GM23248 (cell line): Measurements from ENCODE around the gene ARAP1. TPM values are rescaled to one million over a fixed set of nuclear protein-coding genes. Genes with fewer than 3 reads are reported as not detected.
A peak's percentile ranks its signal among the peaks of the same experiment; 100 is the strongest.

Experiments
- DNase-seq: peaks from one replicate; pipeline ENCODE4 v3.0.0-alpha.2; 2015
- H2AFZ ChIP-seq: fragments of 200-600 bp; sonication (generic); 2 replicates; pipeline ENCODE4 v1.6.1; 2016; ENCODE audit warnings: antibody characterized with exemption
- H3F3A ChIP-seq: fragments of 200-600 bp; sonication (generic); 2 replicates; pipeline ENCODE4 v1.6.1; 2016; ENCODE audit warnings: mild to moderate bottlenecking, antibody characterized with exemption, mixed run types; ENCODE audit not compliant: insufficient read depth
- H3K27ac ChIP-seq: fragments of 200-600 bp; sonication (generic); 2 replicates; pipeline ENCODE4 v1.5.1; 2016; ENCODE audit warnings: mild to moderate bottlenecking
- H3K27me3 ChIP-seq: fragments of 200-600 bp; sonication (generic); replicated peaks from 2 replicates; pipeline ENCODE4 v1.6.1; 2016; ENCODE audit warnings: mild to moderate bottlenecking; ENCODE audit not compliant: insufficient read depth
- H3K36me3 ChIP-seq: fragments of 200-600 bp; sonication (generic); 2 replicates; pipeline ENCODE4 v1.6.1; 2016; ENCODE audit warnings: low read depth, mild to moderate bottlenecking
- H3K4me1 ChIP-seq: fragments of 200-600 bp; sonication (generic); 2 replicates; pipeline ENCODE4 v1.6.1; 2016; ENCODE audit warnings: mild to moderate bottlenecking; ENCODE audit not compliant: insufficient read depth
- H3K4me2 ChIP-seq: fragments of 200-600 bp; sonication (generic); one replicate; pipeline ENCODE4 v1.6.1; 2016; ENCODE audit warnings: mild to moderate bottlenecking; ENCODE audit not compliant: unreplicated experiment
- H3K4me3 ChIP-seq: fragments of 200-600 bp; sonication (generic); 2 replicates; pipeline ENCODE4 v1.5.1; 2016; ENCODE audit warnings: mild to moderate bottlenecking
- H3K79me2 ChIP-seq: fragments of 200-600 bp; sonication (generic); 2 replicates; pipeline ENCODE4 v1.6.1; 2016; ENCODE audit warnings: mild to moderate bottlenecking; ENCODE audit not compliant: insufficient read depth
- H3K9ac ChIP-seq: fragments of 200-600 bp; sonication (generic); 2 replicates; pipeline ENCODE4 v1.6.1; 2016; ENCODE audit warnings: mild to moderate bottlenecking
- H3K9me2 ChIP-seq: fragments of 200-600 bp; sonication (generic); 2 replicates; pipeline ENCODE4 v1.6.1; 2016; ENCODE audit warnings: mixed run types, mild to moderate bottlenecking, moderate library complexity; ENCODE audit not compliant: insufficient read depth
- H3K9me3 ChIP-seq: fragments of 200-600 bp; sonication (generic); one replicate; pipeline ENCODE4 v1.6.1; 2017; ENCODE audit warnings: low read depth
- H4K20me1 ChIP-seq: fragments of 200-600 bp; sonication (generic); 2 replicates; pipeline ENCODE4 v1.6.0; 2016; ENCODE audit not compliant: insufficient read depth
- EZH2 ChIP-seq: fragments of 200-600 bp; sonication (generic); IDR thresholded peaks from 2 replicates; pipeline ENCODE4 v1.6.1; 2018; ENCODE audit warnings: antibody characterized with exemption, mild to moderate bottlenecking; ENCODE audit not compliant: insufficient read depth, poor library complexity, severe bottlenecking
- EZH2phosphoT487 ChIP-seq: fragments of 200-600 bp; sonication (generic); IDR thresholded peaks from 2 replicates; pipeline ENCODE4 v1.6.1; 2018; ENCODE audit warnings: antibody characterized with exemption, moderate library complexity, mild to moderate bottlenecking, low read depth; ENCODE audit not compliant: insufficient read depth
- WGBS, 2 experiments: methylation state at CpG; one replicate each; pipeline ENCODE4 v1.1.6; 2015 to 2017; ENCODE audit warnings: low lambda C conversion rate in 2 of 2, low coverage in 1 of 2; ENCODE audit errors: missing lambda C conversion rate in 2 of 2; 5-methylcytosine and 5-hydroxymethylcytosine counted together
- in situ Hi-C: fragments of 300-500 bp; cut with MboI; formaldehyde crosslinking; loops from 2 replicates; pipeline ENCODE4 v1.15.0; 2020
- polyA plus RNA-seq: library from polyadenylated mRNA; unstranded; fragments of >200 nt; fragmentation: Nextera tagmentation; extraction: Ambion mirVana; gene quantifications from 2 replicates; pipeline ENCODE4 v1.2.1, GENCODE V29; 2016
- total RNA-seq: library from RNA; depleted of rRNA; stranded (reverse); fragments of >200 nt; shearing (Covaris generic); gene quantifications from 2 replicates; pipeline ENCODE4 v1.2.3, GENCODE V29; 2014

The ARAP1 gene
- total and polyA plus RNA-seq, 2 experiments from 2014 or later: 41.5 to 73.9 TPM

- H3K27ac ChIP-seq: no peak overlapping the region
- H3K4me2 ChIP-seq: peak overlapping the region; percentile 95
- no peaks in the 10 kb centered on the region for H4K20me1 ChIP-seq
- TF ChIP-seq EZH2: no peak
- no peak for TF ChIP-seq EZH2phosphoT487
- peaks cover 19% of the 10 kb centered on the region; the same call in 1 of the 2 replicates for H3K79me2 ChIP-seq
- H3K4me1 ChIP-seq: peaks cover 14% of the 10 kb centered on the region
- H3K4me3 ChIP-seq: no peak overlapping the region
- 65 to 81% methylated on average over 2 of the region's 2 CpGs for WGBS, 2 experiments
- no peak overlapping the region for H3K9ac ChIP-seq
- 0 out of 2 replicates have a peak, but pooled peaks cover 4% of the 10 kb centered on the region for H3F3A ChIP-seq
- no peaks in the 10 kb centered on the region for H3K9me2 ChIP-seq
- in situ Hi-C loops: no loop called here
- no peaks in the 10 kb centered on the region for H3K9me3 ChIP-seq
- H3K36me3 ChIP-seq: no peaks in the 10 kb centered on the region
- no peak overlapping the region for H2AFZ ChIP-seq
- no peak for DNase-seq
- no peaks in the 10 kb centered on the region for H3K27me3 ChIP-seq
Measured at GRCh38 chr11:72750556-72751115, 1.6 kb downstream of the ARAP1 start.

DNA sequence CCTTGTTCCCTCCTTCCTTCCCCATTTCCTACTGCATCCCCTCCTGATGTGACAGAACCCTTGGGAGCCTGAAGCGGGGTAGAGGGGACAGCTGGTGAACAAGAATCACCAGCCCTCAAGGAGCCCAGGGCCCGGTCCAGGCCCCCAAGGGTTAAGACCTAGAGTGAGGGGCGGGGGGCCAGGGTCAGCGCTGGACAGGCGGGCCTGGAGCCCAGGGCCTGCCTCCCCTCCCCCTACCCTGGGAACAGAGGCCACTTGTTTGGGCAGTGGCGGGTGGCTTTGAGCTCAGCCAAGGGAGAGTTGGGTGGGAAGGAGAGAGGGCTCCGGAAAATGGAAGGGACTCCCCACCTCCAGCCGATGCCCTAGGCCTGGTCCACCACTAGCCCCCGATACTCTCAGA lies 2.1 kb downstream of the ARAP1 start:
- Histone ChIP-seq H3K4me2 (no peak overlapping the region), H4K20me1 (no peaks in the 10 kb centered on the region), H3K27ac (no peak overlapping the region), H3K36me3 (no peaks in the 10 kb centered on the region), H2AFZ (no peak overlapping the region), H3K27me3 (no peaks in the 10 kb centered on the region), H3K9me3 (no peaks in the 10 kb centered on the region), H3K79me2 (peaks cover 19% of the 10 kb centered on the region; the same call in 1 of the 2 replicates), H3K9me2 (no peaks in the 10 kb centered on the region), H3K9ac (no peak overlapping the region), H3F3A (0 out of 2 replicates have a peak, but pooled peaks cover 4% of the 10 kb centered on the region), H3K4me1 (peaks cover 14% of the 10 kb centered on the region), H3K4me3 (no peak overlapping the region)
- 75 to 79% methylated on average over 3 to 9 of the region's 9 CpGs for WGBS, 2 experiments
- TF ChIP-seq EZH2 (no peak), EZH2phosphoT487 (no peak)
- DNase-seq: no peak
- in situ Hi-C loops: no loop called here

GRCh38 chr11:72747289-72747855 lies 4.8 kb downstream of the ARAP1 start:
- Histone ChIP-seq H3K4me1 (0 out of 2 replicates have a peak, but pooled peaks cover 7% of the 10 kb centered on the region), H3K4me2 (no peak overlapping the region), H3F3A (no peaks in the 10 kb centered on the region), H3K9ac (no peak overlapping the region), H4K20me1 (no peaks in the 10 kb centered on the region), H2AFZ (no peak overlapping the region), H3K4me3 (no peak overlapping the region), H3K36me3 (no peaks in the 10 kb centered on the region), H3K27ac (no peak overlapping the region), H3K9me3 (no peaks in the 10 kb centered on the region), H3K27me3 (no peaks in the 10 kb centered on the region), H3K79me2 (peaks cover 26% of the 10 kb centered on the region), H3K9me2 (no peaks in the 10 kb centered on the region)
- WGBS, 2 experiments: 90 to 93% methylated on average over 6 of the region's 6 CpGs
- no peak for TF ChIP-seq EZH2phosphoT487
- TF ChIP-seq EZH2: no peak
- no peak for DNase-seq
- in situ Hi-C loops: no loop called here

DNA sequence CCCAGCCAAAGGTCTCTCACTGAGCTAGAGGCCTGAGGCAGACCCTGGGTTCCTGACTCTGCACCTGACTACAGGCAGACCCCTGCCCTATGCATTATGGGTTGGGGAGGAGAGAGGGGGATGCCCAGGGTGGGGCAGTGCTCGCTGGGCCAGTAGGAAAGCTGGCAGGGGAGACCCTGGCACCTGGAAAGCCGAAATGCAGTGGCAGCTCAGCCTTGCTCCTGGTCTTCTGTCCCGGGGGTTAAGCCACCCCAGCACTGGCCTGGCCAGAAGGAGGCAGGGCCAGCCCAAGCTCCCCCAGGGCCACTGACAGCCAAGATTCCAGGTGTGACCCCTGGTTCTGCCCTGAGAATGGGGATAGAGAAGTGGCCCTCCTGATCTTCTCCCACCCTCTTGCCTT lies 5.4 kb downstream of the ARAP1 start:
- TF ChIP-seq EZH2phosphoT487 (no peak), EZH2 (no peak)
- Histone ChIP-seq H2AFZ (no peak overlapping the region), H4K20me1 (no peaks in the 10 kb centered on the region), H3K27ac (no peak overlapping the region), H3K4me2 (no peak overlapping the region), H3F3A (no peaks in the 10 kb centered on the region), H3K36me3 (no peaks in the 10 kb centered on the region), H3K9me3 (no peaks in the 10 kb centered on the region), H3K79me2 (peaks cover 29% of the 10 kb centered on the region), H3K9ac (no peak overlapping the region), H3K9me2 (no peaks in the 10 kb centered on the region), H3K4me1 (0 out of 2 replicates have a peak, but pooled peaks cover 7% of the 10 kb centered on the region), H3K27me3 (no peaks in the 10 kb centered on the region), H3K4me3 (no peak overlapping the region)
- in situ Hi-C loops: no loop called here
- no peak for DNase-seq
- WGBS, 2 experiments: 60 to 88% methylated on average over 1 to 3 of the region's 3 CpGs
